Activated naive CD4-positive, alpha-beta T cell treated with anti-CD3 and anti-CD28 coated beads for 36 hours (primary cell): Measurements from ENCODE around the gene ERC2. TPM values are rescaled to one million over a fixed set of nuclear protein-coding genes. Genes with fewer than 3 reads are reported as not detected.
A peak's percentile ranks its signal among the peaks of the same experiment; 100 is the strongest.

Experiments used
- CTCF ChIA-PET: fragments of 350-600 bp; sonication (Branson Sonifier 250); formaldehyde crosslinking; loops from one replicate; lab custom pipeline; 2021; ENCODE audit warnings: antibody characterized with exemption; lab: Charles Lee
- DNase-seq: peaks from one replicate; pipeline ENCODE4 v3.0.0-alpha.2; 2020
- H3K27ac Mint-ChIP-seq: one replicate; pipeline ENCODE4 v1.8.0; 2021; ENCODE audit warnings: mild to moderate bottlenecking, mixed read lengths
- H3K27me3 Mint-ChIP-seq: one replicate; pipeline ENCODE4 v1.8.0; 2021; ENCODE audit warnings: low read depth, mixed read lengths
- H3K36me3 Mint-ChIP-seq: one replicate; pipeline ENCODE4 v1.8.0; 2021; ENCODE audit warnings: low read depth, mixed read lengths
- H3K4me1 Mint-ChIP-seq: one replicate; pipeline ENCODE4 v1.8.0; 2021; ENCODE audit warnings: low read depth, mixed read lengths
- H3K4me3 Mint-ChIP-seq: one replicate; pipeline ENCODE4 v1.8.0; 2021; ENCODE audit warnings: mild to moderate bottlenecking, moderate library complexity, mixed read lengths
- H3K9me3 Mint-ChIP-seq: one replicate; pipeline ENCODE4 v1.8.0; 2021; ENCODE audit warnings: mixed read lengths
- intact Hi-C: fragments of 100-400 bp; cut with micrococcal nuclease; formaldehyde crosslinking; loops from one replicate; pipeline ENCODE4 v1.15.1; 2023
- total RNA-seq, 2 experiments: library from RNA; stranded (reverse); gene quantifications; one replicate each; pipeline ENCODE4 v1.2.3, GENCODE V29; 2021

The ERC2 gene
- total RNA-seq, 2 experiments from 2014 or later: 0.12 TPM; not detected in 1

GRCh38 chr3:56296361-56296760 lies 171.9 kb downstream of the ERC2 start:
- Mint-ChIP-seq H3K27me3 (peaks cover 12% of the 10 kb centered on the region), H3K4me1 (no peaks in the 10 kb centered on the region), H3K27ac (no peak overlapping the region), H3K36me3 (no peaks in the 10 kb centered on the region), H3K9me3 (no peaks in the 10 kb centered on the region), H3K4me3 (no peak overlapping the region)
- CTCF ChIA-PET: no interaction called here
- DNase-seq: no peak
- intact Hi-C loops: no loop called here

- Mint-ChIP-seq H3K27me3 (peaks cover 11% of the 10 kb centered on the region), H3K4me3 (no peak overlapping the region), H3K4me1 (no peaks in the 10 kb centered on the region), H3K9me3 (no peaks in the 10 kb centered on the region), H3K36me3 (no peaks in the 10 kb centered on the region), H3K27ac (no peak overlapping the region)
- intact Hi-C loops: no loop called here
- no peak for DNase-seq
- CTCF ChIA-PET: no interaction called here
Measured at GRCh38 chr3:56295161-56295560, 173.1 kb downstream of the ERC2 start.

- H3K27me3 Mint-ChIP-seq: peaks cover 7% of the 10 kb centered on the region
- no peak overlapping the region for H3K4me3 Mint-ChIP-seq
- H3K27ac Mint-ChIP-seq: no peak overlapping the region
- intact Hi-C loops: no loop called here
- H3K9me3 Mint-ChIP-seq: no peaks in the 10 kb centered on the region
- no peaks in the 10 kb centered on the region for H3K36me3 Mint-ChIP-seq
- CTCF ChIA-PET: no interaction called here
- H3K4me1 Mint-ChIP-seq: no peaks in the 10 kb centered on the region
- DNase-seq: no peak
Measured at GRCh38 chr3:56294286-56294685, 174.0 kb downstream of the ERC2 start.

GRCh38 chr3:56291953-56292352 lies 176.3 kb downstream of the ERC2 start:
- H3K4me3 Mint-ChIP-seq: no peak overlapping the region
- no peaks in the 10 kb centered on the region for H3K9me3 Mint-ChIP-seq
- peaks cover 5% of the 10 kb centered on the region for H3K27me3 Mint-ChIP-seq
- DNase-seq: no peak
- H3K4me1 Mint-ChIP-seq: no peaks in the 10 kb centered on the region
- H3K27ac Mint-ChIP-seq: no peak overlapping the region
- H3K36me3 Mint-ChIP-seq: no peaks in the 10 kb centered on the region
- CTCF ChIA-PET: no interaction called here
- intact Hi-C loops: no loop called here

- Mint-ChIP-seq H3K27ac (no peak overlapping the region), H3K4me3 (no peak overlapping the region), H3K4me1 (no peaks in the 10 kb centered on the region), H3K36me3 (no peaks in the 10 kb centered on the region), H3K9me3 (no peaks in the 10 kb centered on the region), H3K27me3 (peaks cover 3% of the 10 kb centered on the region)
- CTCF ChIA-PET: no interaction called here
- peak; percentile 10 for DNase-seq
- intact Hi-C loops: no loop called here
Measured at GRCh38 chr3:56291244-56291680, 177.0 kb downstream of the ERC2 start.

GRCh38 chr3:56290374-56290773 lies 177.9 kb downstream of the ERC2 start:
- Mint-ChIP-seq H3K27ac (no peak overlapping the region), H3K4me1 (no peaks in the 10 kb centered on the region), H3K27me3 (peaks cover 3% of the 10 kb centered on the region), H3K36me3 (no peaks in the 10 kb centered on the region), H3K9me3 (no peaks in the 10 kb centered on the region), H3K4me3 (no peak overlapping the region)
- CTCF ChIA-PET: no interaction called here
- no peak for DNase-seq
- intact Hi-C loops: no loop called here

GRCh38 chr3:56288258-56288657 lies 180.0 kb downstream of the ERC2 start:
- Mint-ChIP-seq H3K27ac (no peak overlapping the region), H3K27me3 (peaks cover 10% of the 10 kb centered on the region), H3K36me3 (no peaks in the 10 kb centered on the region), H3K9me3 (no peaks in the 10 kb centered on the region), H3K4me3 (no peak overlapping the region), H3K4me1 (no peaks in the 10 kb centered on the region)
- CTCF ChIA-PET: no interaction called here
- intact Hi-C loops: no loop called here
- no peak for DNase-seq

GRCh38 chr3:56282341-56282740 lies 185.9 kb downstream of the ERC2 start:
- Mint-ChIP-seq H3K4me1 (no peaks in the 10 kb centered on the region), H3K36me3 (no peaks in the 10 kb centered on the region), H3K4me3 (no peak overlapping the region), H3K27me3 (peaks cover 18% of the 10 kb centered on the region), H3K27ac (no peak overlapping the region), H3K9me3 (no peaks in the 10 kb centered on the region)
- CTCF ChIA-PET: no interaction called here
- DNase-seq: no peak
- intact Hi-C loops: no loop called here

GRCh38 chr3:56277236-56277635 lies 191.0 kb downstream of the ERC2 start:
- no peak overlapping the region for H3K4me3 Mint-ChIP-seq
- CTCF ChIA-PET: interaction anchor here (0.6 kb wide), 1 partner anchor 1885 kb away, joined by 3 read pairs; no protein-coding TSS in a partner anchor
- no peak for DNase-seq
- no peaks in the 10 kb centered on the region for H3K36me3 Mint-ChIP-seq
- H3K4me1 Mint-ChIP-seq: no peaks in the 10 kb centered on the region
- peaks cover 11% of the 10 kb centered on the region for H3K27me3 Mint-ChIP-seq
- intact Hi-C loops: no loop called here
- H3K27ac Mint-ChIP-seq: no peak overlapping the region
- no peaks in the 10 kb centered on the region for H3K9me3 Mint-ChIP-seq

GRCh38 chr3:56275120-56275519 lies 193.1 kb downstream of the ERC2 start:
- no peaks in the 10 kb centered on the region for H3K4me1 Mint-ChIP-seq
- peaks cover 11% of the 10 kb centered on the region for H3K27me3 Mint-ChIP-seq
- H3K9me3 Mint-ChIP-seq: no peaks in the 10 kb centered on the region
- intact Hi-C loops: no loop called here
- CTCF ChIA-PET: no interaction called here
- no peak overlapping the region for H3K4me3 Mint-ChIP-seq
- DNase-seq: no peak
- no peak overlapping the region for H3K27ac Mint-ChIP-seq
- H3K36me3 Mint-ChIP-seq: no peaks in the 10 kb centered on the region

GRCh38 chr3:56269755-56270535 lies 198.3 kb downstream of the ERC2 start:
- CTCF ChIA-PET: interaction anchor here (1.2 kb wide), 1 partner anchor 19 kb away, joined by 4 read pairs; no protein-coding TSS in a partner anchor
- intact Hi-C loops: no loop called here
- Mint-ChIP-seq H3K27ac (no peak overlapping the region), H3K4me3 (no peak overlapping the region), H3K27me3 (peaks cover 7% of the 10 kb centered on the region), H3K9me3 (no peaks in the 10 kb centered on the region), H3K4me1 (no peaks in the 10 kb centered on the region), H3K36me3 (no peaks in the 10 kb centered on the region)
- no peak for DNase-seq

GRCh38 chr3:56268616-56269383 lies 199.5 kb downstream of the ERC2 start:
- no peaks in the 10 kb centered on the region for H3K36me3 Mint-ChIP-seq
- no peak for DNase-seq
- H3K4me1 Mint-ChIP-seq: no peaks in the 10 kb centered on the region
- no peak overlapping the region for H3K4me3 Mint-ChIP-seq
- no peaks in the 10 kb centered on the region for H3K9me3 Mint-ChIP-seq
- H3K27me3 Mint-ChIP-seq: peaks cover 9% of the 10 kb centered on the region
- intact Hi-C loops: no loop called here
- CTCF ChIA-PET: interaction anchor here (1.2 kb wide), 1 partner anchor 18 kb away, joined by 4 read pairs; no protein-coding TSS in a partner anchor
- H3K27ac Mint-ChIP-seq: no peak overlapping the region
